Mesodermal cell (in vitro differentiated cells): ENCODE measurements around the gene WEE1.

Experiments used
- H3K27ac ChIP-seq: 2 replicates; pipeline ENCODE4 v1.7.0; 2013; ENCODE audit warnings: mild to moderate bottlenecking, low read depth, low read length, moderate library complexity; ENCODE audit not compliant: severe bottlenecking
- H3K36me3 ChIP-seq: 2 replicates; pipeline ENCODE4 v1.7.1; 2013; ENCODE audit warnings: mild to moderate bottlenecking, low read length, moderate library complexity; ENCODE audit not compliant: control insufficient read depth, insufficient read depth
- H3K4me1 ChIP-seq: one replicate; pipeline ENCODE4 v1.7.1; 2013; ENCODE audit warnings: mild to moderate bottlenecking, low read length; ENCODE audit not compliant: insufficient read depth, control insufficient read depth, poor library complexity, severe bottlenecking
- H3K4me3 ChIP-seq: 2 replicates; pipeline ENCODE4 v1.7.0; 2013; ENCODE audit warnings: low read length, control low read depth, mild to moderate bottlenecking; ENCODE audit not compliant: insufficient read depth, poor library complexity, severe bottlenecking; ENCODE audit errors: extremely low read depth
- H3K9me3 ChIP-seq: 2 replicates; pipeline ENCODE4 v1.7.1; 2013; ENCODE audit warnings: mild to moderate bottlenecking, low read length, moderate library complexity; ENCODE audit not compliant: control insufficient read depth
- WGBS, 2 experiments: methylation state at CpG; one replicate each; pipeline ENCODE4 v1.1.5; 2013; ENCODE audit warnings: missing lambda C conversion rate in 2 of 2; ENCODE audit not compliant: insufficient coverage in 2 of 2; 5-methylcytosine and 5-hydroxymethylcytosine counted together

WEE1 gene

GRCh38 chr11:9625728-9626127, 52.3 kb downstream of the WEE1 start:
- Histone ChIP-seq H3K27ac (no peak overlapping the region), H3K4me3 (no peak overlapping the region), H3K9me3 (no peaks in the 10 kb centered on the region), H3K36me3 (no peaks in the 10 kb centered on the region), H3K4me1 (peaks cover 13% of the 10 kb centered on the region)
- WGBS, 2 experiments = 78 to 86% methylated on average over 3 of the region's 3 CpGs

GRCh38 chr11:9626496-9627394, 53.3 kb downstream of the WEE1 start:
- H3K36me3 ChIP-seq = no peaks in the 10 kb centered on the region
- H3K4me3 ChIP-seq = peak overlapping the region; percentile 8
- no peaks in the 10 kb centered on the region for H3K9me3 ChIP-seq
- H3K4me1 ChIP-seq = peaks cover 13% of the 10 kb centered on the region
- 27 to 29% methylated on average over 9 to 11 of the region's 12 CpGs for WGBS, 2 experiments
- peak overlapping the region; percentile 79 for H3K27ac ChIP-seq

GRCh38 chr11:9629064-9629463, 55.6 kb downstream of the WEE1 start:
- H3K4me3 ChIP-seq = no peak overlapping the region
- H3K4me1 ChIP-seq = peaks cover 13% of the 10 kb centered on the region
- no peaks in the 10 kb centered on the region for H3K9me3 ChIP-seq
- no peaks in the 10 kb centered on the region for H3K36me3 ChIP-seq
- H3K27ac ChIP-seq = no peak overlapping the region
- WGBS, 2 experiments = 88 to 95% methylated on average over 4 to 6 of the region's 6 CpGs

- no peak overlapping the region for H3K27ac ChIP-seq
- H3K9me3 ChIP-seq = no peaks in the 10 kb centered on the region
- no peaks in the 10 kb centered on the region for H3K36me3 ChIP-seq
- no peaks in the 10 kb centered on the region for H3K4me1 ChIP-seq
- H3K4me3 ChIP-seq = no peak overlapping the region
- whole genome bisulfite sequencing, 2 experiments = 94% methylated on average over 2 of the region's 2 CpGs; no CpG with 5 or more reads in 1 of the 2 experiments
These were observed 60.2 kb downstream of the WEE1 start for GRCh38 chr11:9633679-9634078.

- H3K9me3 ChIP-seq = no peaks in the 10 kb centered on the region
- H3K4me3 ChIP-seq = no peak overlapping the region
- no peak overlapping the region for H3K27ac ChIP-seq
- WGBS, 2 experiments = 67 to 100% methylated on average over 1 of the region's 1 CpG
- no peaks in the 10 kb centered on the region for H3K36me3 ChIP-seq
- no peaks in the 10 kb centered on the region for H3K4me1 ChIP-seq
These were observed 63.2 kb downstream of the WEE1 start for GRCh38 chr11:9636691-9637090.

GRCh38 chr11:9639099-9639498, 65.6 kb downstream of the WEE1 start:
- H3K4me3 ChIP-seq = no peak overlapping the region
- H3K27ac ChIP-seq = no peak overlapping the region
- WGBS, 2 experiments = 95 to 97% methylated on average over 4 of the region's 5 CpGs
- H3K4me1 ChIP-seq = no peaks in the 10 kb centered on the region
- no peaks in the 10 kb centered on the region for H3K9me3 ChIP-seq
- no peaks in the 10 kb centered on the region for H3K36me3 ChIP-seq
